MM.1S (cell line): ENCODE measurements around the gene CYTH4.

Experiments used
- CTCF ChIP-seq: fragments of 300-600 bp; sonication (generic); IDR thresholded peaks from 2 replicates; pipeline ENCODE4 v1.5.1; 2016; ENCODE audit warnings: antibody characterized with exemption, low read length, mixed read lengths
- EZH2 ChIP-seq: fragments of 300-600 bp; sonication (generic); optimal IDR thresholded peaks from 2 replicates; pipeline ENCODE3; 2017; ENCODE audit warnings: low read depth, mild to moderate bottlenecking, antibody characterized with exemption, low read length, mixed read lengths
- EZH2phosphoT487 ChIP-seq: fragments of 300-600 bp; sonication (generic); IDR thresholded peaks from 2 replicates; pipeline ENCODE4 v1.6.1; 2018; ENCODE audit warnings: antibody characterized with exemption, low read length

DNA sequence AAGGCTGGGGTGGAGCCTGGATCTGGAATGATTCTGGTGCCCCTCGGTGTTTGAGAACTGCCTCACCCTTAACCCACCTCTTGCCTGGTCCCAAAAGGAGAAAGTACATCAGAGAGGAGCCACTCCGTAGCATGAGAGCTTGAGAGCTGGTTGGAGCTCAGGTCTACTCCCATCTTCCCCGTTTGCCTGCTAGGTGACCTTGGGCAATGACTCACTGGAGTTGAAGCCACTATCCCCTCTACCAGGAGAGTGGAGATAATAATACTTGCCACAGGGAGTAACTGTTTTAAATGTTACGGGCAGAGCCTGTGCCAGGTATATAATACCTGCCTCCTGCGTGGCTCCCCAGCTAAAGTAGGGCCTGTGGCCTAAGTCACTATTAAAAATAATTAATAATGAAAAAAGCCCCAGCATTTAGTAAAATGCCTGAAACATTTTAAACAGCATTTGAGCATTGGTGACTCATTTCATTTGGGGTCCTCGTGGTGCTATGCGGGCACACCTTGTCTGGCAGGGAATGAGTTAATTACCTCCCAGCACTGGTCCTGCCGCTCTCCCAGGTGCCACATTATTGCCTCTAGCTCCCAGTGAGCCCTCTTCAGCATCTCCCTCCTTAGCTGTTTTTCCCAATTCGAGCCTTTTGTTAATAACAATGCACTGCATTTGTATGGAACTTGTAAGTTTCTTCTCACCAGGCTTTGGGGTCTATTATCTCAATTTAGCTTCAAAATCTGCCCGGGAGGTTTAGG lies 22.5 kb downstream of the CYTH4 start:
- TF ChIP-seq CTCF = no peak
- TF ChIP-seq EZH2phosphoT487 = no peak
- no peak for TF ChIP-seq EZH2
